Activated CD4-positive, alpha-beta T cell treated with anti-CD3 and anti-CD28 coated beads, Interleukin-2, amount 50 U/mL, for 48 hours (primary cell): ENCODE results near the gene LAIR1.
"Not testable (repeated sequence)": the region's sequence is repeated elsewhere in the genome, so short reads cannot be mapped to it uniquely, and the experiment has no call there.

Experiments used
- DNase-seq, 2 experiments: peaks; one replicate each; pipeline ENCODE4 v3.0.0-alpha.2; 2020

The LAIR1 gene

DNA sequence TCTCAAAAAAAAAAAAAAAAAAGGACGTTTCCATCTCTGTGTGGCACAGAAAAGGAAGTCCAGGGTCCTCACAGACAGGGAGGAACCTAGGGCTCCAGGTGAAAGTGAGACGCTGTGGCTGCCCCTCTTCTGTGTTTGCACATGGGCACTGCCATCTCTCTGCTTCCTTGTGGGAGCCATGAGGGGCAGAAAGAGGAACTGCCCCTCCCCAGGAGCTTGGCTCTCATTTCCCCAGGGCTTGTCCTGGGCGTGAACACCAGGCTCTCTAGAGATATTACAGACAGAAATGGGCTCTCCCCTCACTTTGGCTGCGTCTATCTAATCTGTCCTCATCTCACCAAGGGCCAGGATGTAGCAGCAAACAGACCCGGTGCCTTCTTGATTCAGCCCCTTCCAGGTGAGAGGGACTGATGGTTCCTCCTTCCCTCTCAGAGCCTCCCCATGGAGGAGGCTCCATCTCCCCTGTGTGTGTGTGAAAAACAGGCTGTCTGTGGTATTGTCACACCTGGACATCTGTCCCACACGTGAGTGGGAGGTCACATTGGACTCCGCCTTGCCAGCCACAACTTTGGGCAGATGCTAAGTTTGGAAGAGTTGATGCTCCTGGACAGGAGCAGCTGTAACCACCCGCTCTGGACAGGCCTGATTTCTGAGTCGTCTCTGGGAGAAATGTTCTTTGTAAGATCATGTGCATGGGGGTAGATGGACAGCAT lies 24.9 kb downstream of the LAIR1 start:
- no peak for DNase-seq

DNA sequence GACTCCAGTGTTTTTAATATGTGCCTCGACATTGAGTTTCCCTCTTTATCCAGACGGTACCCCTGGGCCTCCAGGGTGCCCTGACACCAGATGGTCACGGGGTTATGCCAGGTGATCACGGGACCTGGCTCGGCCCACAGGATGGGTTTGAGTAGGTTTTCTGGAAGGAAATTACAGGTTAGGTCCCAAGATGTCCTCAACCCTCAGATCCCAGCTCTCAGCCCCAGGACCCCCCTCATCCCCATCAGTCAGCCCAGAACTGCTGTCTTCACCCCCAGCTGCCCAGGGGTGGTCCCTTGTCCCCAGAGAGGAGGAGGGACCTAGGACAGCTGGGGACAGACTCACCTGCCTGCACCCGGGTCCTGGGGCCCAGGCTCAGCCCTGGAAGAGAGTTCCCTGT lies 26.2 kb downstream of the LAIR1 start:
- no peak for DNase-seq

DNA sequence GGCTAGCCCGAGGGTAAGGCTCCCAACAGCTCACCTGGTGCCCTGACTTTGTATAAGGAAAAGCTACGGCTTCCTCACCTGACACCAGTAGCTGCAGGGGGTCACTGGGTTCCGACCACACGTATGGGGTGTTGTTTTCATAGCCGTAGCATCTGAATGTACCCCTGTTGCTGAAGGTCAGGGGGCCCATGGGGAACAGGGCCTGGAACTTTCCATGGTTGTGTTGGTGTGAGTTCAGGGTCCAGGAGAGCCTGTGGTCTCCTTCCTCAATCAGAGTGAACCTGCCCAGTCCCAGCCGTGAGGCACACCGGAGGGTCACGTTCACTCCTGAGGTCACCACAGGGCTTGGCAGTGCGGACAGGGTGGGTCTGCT lies 26.9 kb downstream of the LAIR1 start:
- DNase-seq: no peak

DNA sequence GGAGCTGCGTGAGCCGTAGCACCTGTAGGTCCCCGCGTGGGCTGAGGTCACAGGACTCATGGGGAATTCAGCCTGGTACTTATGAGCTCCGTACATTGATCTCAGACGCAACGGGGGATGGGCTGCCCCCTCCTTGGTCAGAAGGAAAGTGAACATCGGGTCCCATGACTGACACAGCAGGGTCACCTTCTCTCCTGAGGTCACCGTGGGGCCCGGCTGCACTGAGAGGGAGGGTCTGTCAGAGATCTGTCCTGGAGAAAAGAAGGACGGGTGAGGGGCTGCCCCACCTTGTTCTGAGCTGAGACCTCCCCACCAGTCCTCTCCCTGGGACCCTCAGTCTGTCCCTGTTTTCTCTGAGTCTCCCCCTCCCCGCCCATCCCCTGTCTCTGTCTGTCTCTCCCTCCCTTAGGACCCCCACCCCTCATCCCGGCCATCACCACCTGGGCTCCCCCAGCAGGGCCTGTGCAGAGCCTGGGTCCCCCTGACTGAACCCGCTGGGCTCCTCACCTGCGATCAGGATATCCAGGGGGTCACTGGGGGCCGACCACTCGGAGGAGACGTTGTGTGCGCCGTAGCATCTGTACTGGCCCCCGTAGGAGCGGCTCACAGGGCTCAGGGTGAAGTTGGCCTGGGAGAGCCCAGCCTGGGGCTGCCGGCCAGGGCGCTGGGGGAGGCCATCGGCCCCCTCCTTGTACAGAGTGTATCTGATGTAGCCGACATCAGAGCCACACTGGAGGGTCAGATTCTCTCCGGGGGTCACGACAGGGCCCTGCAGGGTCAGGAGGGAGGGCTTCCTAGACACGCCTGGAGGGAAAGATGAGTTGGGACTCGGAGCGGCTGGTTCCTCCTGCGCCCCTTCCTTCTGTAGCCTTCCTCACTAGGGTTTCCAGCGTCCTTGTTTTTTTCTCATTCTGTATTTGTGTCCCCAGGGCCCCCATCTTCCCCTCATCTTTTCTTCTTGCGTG lies 27.6 kb downstream of the LAIR1 start:
- no peak for DNase-seq

DNA sequence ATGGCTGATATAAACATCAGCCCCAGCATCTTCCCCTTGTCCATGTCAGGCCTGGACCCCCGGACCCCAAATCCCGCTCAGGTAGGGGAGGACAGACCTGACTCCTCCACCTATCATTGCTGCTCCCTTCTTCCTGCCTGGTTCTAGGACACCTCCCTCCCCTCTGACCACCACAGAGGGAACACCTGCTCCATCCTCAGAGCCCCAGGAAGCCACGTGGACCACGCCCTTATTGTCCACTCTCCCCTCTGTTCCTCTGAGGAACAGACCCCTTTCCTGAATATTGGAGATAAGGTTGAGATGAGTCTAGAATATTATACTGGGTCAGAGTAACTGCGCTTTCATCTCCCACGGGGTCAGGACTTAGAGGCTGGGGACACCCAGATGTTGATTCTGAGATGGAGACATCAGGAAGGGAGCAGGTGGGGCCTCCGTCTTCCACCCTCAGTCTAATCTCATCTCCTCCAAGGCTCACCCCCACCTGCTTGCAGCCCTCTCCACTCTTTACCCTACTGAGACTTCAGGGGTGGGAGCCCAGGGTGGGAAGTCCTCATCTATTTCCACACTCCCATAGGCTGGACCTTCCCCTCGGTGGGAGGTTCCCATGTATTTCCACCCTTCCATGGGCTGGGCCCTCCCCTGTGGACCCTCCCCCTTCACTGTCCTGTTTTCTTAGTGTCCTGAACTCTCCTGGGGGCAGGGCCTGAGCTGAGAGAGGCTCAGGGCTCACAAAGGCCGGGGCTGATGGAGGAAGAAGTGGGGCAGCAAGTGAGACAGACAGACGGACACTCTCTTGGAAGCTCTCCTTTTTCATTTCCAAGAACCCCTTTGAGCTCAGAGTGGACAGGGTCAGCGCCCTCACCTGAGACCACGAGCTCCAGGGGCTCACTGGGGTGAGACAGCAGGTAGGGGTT lies 28.5 kb downstream of the LAIR1 start:
- no peak for DNase-seq

DNA sequence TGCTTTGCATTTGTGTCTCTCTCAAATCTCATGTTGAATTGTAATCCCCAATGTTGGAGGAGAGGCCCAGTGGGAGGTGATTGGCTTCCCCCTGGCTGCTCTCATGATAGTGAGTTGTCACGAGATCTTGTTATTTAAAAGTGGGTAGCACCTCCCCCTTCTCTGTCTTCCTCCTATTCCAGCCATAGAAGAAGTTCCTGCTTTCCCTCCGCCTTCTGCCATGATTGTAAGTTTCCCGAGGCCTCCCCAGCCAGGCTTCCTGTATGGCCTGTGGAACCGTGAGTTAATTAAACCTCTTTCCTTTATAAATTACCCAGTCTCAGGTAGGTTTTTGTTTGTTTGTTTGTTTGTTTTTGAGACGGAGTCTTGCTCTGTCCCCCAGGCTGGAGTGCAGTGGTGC lies 29.6 kb downstream of the LAIR1 start:
- DNase-seq: no peak

DNA sequence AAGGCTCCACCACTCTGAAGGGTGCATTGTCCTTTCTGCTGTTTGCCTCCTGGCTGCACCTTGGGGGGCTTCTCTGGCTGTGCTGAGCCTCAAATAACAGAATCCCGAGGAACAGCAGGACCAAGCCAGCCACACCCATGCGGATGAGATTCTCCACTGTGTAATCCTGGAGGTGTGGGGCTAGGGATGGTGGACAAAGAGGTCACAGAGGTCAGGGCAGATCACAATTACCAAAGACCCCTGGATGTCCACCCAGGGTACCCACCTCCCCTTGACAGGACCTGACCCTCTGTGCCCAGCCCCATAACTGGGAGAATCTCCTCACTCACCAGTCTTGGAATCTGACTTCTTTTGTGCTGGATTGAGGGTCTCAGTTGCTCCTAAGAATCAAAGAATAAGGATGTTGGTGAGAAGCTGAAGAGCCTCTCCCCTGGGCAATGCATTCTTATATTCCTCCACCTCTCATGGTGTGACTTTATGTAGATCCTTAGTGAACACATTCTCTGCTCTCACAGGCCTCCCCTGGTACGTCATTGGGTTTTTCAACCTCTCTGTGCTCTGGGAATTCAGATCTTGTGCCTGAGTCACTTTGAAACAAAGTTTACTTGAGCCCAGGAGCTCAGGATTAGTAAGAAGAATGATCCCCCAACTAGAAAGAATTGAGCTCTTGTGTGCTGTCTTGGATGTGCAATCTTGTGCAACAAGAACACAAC lies 31.0 kb downstream of the LAIR1 start:
- DNase-seq: no peak

DNA sequence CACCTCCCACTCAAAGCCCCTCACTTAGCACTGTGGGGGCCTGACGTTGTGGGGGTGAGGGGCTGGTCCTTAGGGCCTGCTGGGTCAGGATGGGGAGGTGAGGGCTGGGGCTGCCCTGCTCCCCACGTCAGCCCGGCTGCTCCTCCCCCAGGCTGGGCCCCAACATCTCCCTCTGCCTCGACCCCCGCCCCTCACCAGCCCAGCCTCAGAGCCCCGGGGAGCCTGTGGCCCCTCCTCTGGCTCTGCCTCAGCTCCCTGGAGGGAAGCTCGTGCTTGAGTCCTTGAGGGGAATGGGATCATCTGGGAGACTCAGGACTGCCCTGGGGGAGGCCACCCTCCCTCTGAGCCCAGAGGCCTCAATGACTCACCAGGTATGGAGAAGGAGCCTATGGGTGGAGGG lies 32.6 kb downstream of the LAIR1 start:
- DNase-seq: no peak

DNA sequence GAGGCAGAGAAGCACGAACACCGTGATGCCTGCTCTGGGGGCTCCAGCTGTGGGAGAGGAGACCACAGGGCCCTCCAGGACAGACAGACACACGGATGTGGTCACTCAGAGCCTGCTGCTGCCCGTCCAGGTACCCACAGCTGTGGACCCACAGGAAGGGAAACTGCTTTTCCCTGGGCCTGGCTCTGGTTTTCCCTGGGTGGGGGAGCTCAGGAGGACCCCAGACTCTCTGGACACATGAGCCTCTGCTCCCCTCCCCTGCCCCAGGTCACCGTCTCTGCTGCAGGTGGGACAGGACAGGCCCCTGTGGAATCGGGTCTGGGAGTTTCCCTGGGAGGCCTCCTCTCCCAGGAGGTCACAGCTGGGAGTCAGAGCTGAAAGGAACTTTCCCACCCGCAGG lies 33.1 kb downstream of the LAIR1 start:
- no peak for DNase-seq

DNA sequence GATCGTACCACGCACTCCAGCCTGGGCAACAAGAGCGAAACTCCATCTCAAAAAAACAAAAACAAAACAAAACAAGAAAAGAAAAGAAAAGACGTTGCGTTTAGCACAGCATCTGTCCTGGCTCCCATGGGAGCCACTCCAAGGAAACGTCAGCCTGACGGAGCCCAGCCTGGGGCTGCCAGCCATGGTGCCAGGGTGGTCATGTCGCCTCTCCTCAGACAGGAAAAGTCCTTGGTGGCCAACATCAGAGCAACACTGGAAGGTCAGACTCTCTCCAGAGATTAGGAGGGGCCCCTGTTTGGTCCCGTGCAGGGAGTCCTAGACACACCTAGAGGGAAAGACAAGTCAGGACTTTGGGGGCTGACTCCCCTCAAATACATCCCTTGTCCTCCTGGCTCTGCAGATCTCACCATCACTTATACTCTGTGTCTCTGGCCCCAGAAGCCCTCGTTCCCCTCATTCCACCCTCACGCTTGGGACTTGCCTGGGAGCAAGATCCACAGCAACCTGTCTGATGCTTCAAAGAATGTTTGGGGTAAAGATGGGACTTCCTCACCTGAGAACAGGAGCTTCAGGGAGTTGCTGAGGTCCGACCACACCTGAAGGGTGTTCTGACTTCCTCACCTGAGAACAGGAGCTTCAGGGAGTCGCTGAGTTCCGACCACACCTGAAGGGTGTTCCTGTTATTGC lies 35.1 kb downstream of the LAIR1 start:
- no peak for DNase-seq

DNA sequence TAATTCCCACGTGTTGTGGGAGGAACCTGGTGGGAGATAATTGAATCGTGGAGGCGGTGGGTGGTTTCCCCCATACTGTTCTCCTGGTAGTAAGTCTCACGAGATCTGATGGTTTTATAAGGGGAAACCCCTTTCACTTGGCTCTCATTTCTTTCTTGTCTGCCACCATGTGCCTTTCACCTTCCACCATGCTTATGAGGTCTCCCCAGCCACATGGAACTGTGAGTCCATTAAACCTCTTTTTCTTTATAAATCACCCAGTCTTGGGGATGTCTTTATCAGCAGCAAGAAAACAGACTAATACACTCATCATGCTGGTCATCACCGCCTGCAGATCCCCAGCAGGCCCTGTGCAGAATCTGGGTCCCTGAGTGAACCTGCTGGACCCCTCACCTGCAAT lies 36.0 kb downstream of the LAIR1 start:
- not testable (repeated sequence) for DNase-seq

DNA sequence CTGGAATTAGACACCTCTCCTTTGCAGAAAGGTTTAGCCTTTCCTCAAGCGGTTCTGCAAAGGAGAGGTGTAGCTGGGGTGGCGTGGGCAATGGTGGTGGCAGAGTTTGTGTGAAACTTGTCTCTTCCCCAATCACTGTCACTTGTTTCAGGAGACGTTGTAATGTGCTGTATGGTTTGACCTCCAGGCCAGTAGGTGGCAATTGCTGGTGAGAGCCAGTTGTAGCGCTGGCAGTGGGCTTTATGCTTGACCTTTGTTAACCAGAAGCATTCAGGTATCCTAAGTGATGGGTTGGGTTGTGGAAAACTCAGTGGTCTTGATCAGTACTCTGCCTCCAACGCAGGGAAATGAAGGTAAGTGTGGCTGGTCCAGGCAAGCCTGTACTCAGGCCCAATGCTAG lies 39.1 kb downstream of the LAIR1 start:
- no peak for DNase-seq

DNA sequence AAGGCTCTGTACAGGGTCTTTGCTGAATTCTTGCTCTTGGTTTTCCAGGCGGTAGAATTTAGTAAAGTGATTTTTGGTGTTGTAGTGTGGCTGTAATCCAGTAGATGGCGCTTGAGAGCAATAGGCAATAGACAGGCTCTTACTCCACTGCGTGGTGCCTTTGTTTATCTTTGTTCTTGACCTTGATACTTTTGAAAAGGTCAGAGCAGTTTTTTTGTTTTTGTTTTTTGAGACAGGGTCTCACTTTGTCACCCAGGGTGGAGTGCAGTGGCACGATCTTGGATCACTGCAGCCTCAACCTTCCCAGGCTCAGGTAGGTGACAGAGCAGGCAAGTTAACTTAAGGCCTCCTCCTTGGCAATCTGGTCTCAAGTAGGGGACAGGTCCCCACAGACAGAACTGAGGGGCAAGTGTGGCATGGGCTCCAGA lies 39.5 kb downstream of the LAIR1 start:
- peak; percentile 33 to 56 for DNase-seq

DNA sequence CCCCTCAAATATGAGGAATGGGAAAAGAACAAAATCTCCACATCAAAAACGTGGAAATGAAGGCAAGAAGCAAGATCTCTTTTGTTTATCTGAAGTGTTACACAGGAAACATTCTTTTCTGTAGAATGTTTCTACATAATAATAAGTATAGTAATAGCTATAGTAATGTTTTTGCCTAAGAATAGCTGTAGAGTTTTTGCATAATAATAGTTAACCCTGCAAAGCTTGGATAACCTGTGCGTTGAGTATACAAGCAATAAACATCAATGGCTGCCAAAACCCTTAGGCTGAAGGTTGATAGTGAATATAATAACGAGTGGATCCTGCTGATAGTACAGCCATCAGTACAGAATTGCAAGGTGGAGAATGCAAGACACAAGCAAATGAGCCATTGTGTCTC lies 40.7 kb downstream of the LAIR1 start:
- DNase-seq: no peak

DNA sequence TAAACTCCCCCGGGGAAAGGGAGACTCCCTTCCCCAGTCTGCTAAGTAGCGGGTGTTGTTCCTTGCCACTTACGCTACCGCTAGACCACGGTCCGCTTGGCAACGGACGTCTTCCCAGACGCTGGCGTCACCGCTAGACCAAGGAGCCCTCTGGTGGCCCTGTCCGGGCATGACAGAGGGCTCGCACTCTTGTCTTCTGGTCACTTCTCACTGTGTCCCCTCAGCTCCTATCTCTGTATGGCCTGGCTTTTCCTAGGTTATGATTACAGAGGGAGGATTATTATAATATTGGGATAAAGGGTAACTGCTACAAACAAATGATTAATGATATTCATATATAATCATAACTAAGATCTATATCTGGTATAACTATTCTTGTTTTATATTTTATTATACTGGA lies 41.8 kb downstream of the LAIR1 start:
- not testable (repeated sequence) for DNase-seq

DNA sequence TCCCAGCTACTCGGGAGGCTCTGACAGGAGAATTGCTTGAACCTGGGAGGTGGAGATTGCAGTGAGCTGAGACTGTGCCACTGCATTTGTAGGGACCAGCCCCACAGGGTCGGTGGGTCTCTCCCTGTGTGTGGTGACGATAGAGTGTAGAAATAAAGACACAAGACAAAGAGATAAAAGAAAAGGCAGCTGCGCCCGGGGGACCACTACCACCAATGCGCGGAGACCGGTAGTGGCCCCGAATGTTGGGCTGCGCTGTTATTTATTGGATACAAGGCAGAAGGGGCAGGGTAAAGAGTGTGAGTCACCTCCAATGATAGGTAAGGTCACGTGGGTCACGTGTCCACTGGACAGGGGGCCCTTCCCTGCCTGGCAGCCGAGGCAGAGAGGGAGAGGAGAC lies 42.4 kb downstream of the LAIR1 start:
- not testable (repeated sequence) for DNase-seq

DNA sequence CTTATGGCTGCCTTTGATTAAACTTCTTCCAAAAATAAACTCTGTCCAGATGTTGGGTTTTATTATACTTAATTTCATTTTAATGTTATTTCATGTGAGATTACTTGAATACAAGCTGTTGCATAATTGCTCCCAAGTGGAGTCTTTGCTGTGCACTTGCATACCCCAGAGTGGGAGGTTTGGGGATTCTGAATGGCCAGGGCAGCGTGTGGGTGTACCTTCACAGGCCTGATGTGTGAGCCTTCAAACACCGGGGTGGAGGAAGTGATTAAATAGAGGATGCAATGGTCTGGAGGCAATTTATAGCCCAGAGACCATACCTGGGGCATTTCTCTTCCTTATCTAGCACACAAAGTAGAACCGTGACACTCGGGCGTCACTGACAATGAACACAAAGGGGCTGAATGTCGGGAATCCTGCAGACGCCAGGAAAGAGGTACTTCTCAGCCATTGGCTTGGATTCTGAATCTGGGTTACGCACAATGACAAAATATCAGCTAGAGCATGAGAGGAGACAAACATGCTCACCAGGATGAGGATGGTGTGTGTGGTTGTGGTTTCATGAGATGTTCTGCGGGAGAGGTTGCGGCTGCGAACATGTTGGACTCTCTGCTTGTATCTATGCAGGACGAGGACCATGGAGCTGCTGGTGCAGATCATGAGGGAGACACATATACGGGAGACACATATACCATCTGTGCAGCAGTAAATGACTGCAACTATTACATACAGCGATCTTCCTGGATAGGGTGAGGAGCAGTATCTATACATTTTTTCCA lies 44.6 kb downstream of the LAIR1 start:
- DNase-seq: no peak

DNA sequence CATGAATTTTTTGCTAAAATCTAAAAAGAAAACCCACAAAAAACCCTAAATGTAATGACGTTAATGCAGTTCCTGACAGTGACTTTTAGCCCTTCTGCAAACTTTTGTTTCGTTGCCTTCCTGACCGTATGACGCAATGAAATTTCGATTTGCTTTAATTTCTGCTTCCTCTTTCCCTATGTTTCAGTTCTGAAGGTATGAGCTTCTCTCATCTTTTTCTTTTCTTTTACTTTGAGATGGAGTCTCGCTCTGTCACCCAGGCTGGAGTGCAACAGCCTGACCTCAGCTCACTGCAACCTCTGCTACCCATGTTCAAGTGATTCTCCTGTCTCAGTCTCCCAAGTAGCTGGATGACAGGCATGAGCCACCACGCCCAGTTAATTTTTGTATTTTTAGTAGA lies 45.7 kb downstream of the LAIR1 start:
- DNase-seq: no peak

DNA sequence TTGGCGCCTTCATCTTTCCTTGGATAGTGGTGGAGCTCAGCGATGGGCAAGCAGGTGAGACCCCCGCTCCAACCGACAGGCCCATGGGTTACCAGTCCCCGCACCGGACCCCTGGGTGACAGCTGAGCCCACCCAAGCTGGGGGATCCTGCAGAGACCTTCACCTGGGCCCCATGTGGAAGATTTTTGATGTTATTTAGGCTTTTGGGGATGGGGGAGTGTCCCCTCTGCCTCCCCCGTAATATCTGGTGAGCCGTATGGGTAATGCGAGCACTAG lies 46.8 kb downstream of the LAIR1 start:
- DNase-seq: no peak

DNA sequence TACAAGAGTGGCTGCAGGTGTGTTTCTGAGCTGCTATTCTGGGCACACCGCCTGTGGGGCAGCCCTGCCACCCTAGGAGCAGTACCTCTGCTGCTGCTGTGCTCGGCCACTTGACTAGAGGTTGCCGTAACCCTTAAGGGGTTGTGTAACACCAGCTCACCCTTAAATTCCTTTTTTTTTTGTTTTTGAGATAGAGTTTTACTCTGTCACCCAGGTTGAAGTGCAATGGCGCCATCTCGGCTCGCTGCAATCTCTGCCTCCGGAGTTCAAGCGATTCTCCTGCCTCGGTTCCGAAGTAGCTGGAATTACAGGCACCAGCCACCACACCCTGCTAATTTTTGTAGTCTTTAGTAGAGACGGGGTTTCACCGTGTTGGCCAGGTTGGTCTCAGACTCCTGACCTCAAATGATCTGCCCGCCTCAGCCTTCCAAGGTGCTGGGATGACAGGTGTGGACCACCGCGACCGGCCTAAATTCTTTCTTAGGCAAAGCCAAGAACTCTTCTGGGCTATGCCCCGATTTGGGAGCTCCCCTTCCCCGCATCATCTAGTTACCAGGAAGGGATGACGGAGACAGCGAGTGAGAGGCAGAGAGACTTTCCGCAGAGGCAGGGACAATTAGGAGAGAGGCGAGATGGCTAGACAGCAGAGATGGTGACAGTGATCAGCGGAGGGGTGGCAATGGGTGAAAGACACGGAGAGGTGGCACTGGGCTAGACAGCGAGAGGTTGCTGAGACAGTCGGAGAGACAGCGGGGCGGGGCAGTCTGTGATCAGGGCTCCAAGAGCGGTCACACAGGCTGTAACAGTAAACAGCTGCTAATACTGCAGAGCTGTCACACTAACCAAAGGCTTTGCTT lies 47.4 kb downstream of the LAIR1 start:
- no peak for DNase-seq
